GM23248 (cell line): ENCODE results near the gene SSBP2. TPM values are rescaled to one million over a fixed set of nuclear protein-coding genes. Genes with fewer than 3 reads are reported as not detected.

ENCODE experiments used
- DNase-seq: peaks from one replicate; pipeline ENCODE4 v3.0.0-alpha.2; 2015
- H2AFZ ChIP-seq: fragments of 200-600 bp; sonication (generic); 2 replicates; pipeline ENCODE4 v1.6.1; 2016; ENCODE audit warnings: antibody characterized with exemption
- H3F3A ChIP-seq: fragments of 200-600 bp; sonication (generic); 2 replicates; pipeline ENCODE4 v1.6.1; 2016; ENCODE audit warnings: mild to moderate bottlenecking, antibody characterized with exemption, mixed run types; ENCODE audit not compliant: insufficient read depth
- H3K27ac ChIP-seq: fragments of 200-600 bp; sonication (generic); 2 replicates; pipeline ENCODE4 v1.5.1; 2016; ENCODE audit warnings: mild to moderate bottlenecking
- H3K27me3 ChIP-seq: fragments of 200-600 bp; sonication (generic); replicated peaks from 2 replicates; pipeline ENCODE4 v1.6.1; 2016; ENCODE audit warnings: mild to moderate bottlenecking; ENCODE audit not compliant: insufficient read depth
- H3K36me3 ChIP-seq: fragments of 200-600 bp; sonication (generic); 2 replicates; pipeline ENCODE4 v1.6.1; 2016; ENCODE audit warnings: low read depth, mild to moderate bottlenecking
- H3K4me1 ChIP-seq: fragments of 200-600 bp; sonication (generic); 2 replicates; pipeline ENCODE4 v1.6.1; 2016; ENCODE audit warnings: mild to moderate bottlenecking; ENCODE audit not compliant: insufficient read depth
- H3K4me2 ChIP-seq: fragments of 200-600 bp; sonication (generic); one replicate; pipeline ENCODE4 v1.6.1; 2016; ENCODE audit warnings: mild to moderate bottlenecking; ENCODE audit not compliant: unreplicated experiment
- H3K4me3 ChIP-seq: fragments of 200-600 bp; sonication (generic); 2 replicates; pipeline ENCODE4 v1.5.1; 2016; ENCODE audit warnings: mild to moderate bottlenecking
- H3K79me2 ChIP-seq: fragments of 200-600 bp; sonication (generic); 2 replicates; pipeline ENCODE4 v1.6.1; 2016; ENCODE audit warnings: mild to moderate bottlenecking; ENCODE audit not compliant: insufficient read depth
- H3K9ac ChIP-seq: fragments of 200-600 bp; sonication (generic); 2 replicates; pipeline ENCODE4 v1.6.1; 2016; ENCODE audit warnings: mild to moderate bottlenecking
- H3K9me2 ChIP-seq: fragments of 200-600 bp; sonication (generic); 2 replicates; pipeline ENCODE4 v1.6.1; 2016; ENCODE audit warnings: mixed run types, mild to moderate bottlenecking, moderate library complexity; ENCODE audit not compliant: insufficient read depth
- H3K9me3 ChIP-seq: fragments of 200-600 bp; sonication (generic); one replicate; pipeline ENCODE4 v1.6.1; 2017; ENCODE audit warnings: low read depth
- H4K20me1 ChIP-seq: fragments of 200-600 bp; sonication (generic); 2 replicates; pipeline ENCODE4 v1.6.0; 2016; ENCODE audit not compliant: insufficient read depth
- EZH2 ChIP-seq: fragments of 200-600 bp; sonication (generic); IDR thresholded peaks from 2 replicates; pipeline ENCODE4 v1.6.1; 2018; ENCODE audit warnings: antibody characterized with exemption, mild to moderate bottlenecking; ENCODE audit not compliant: insufficient read depth, poor library complexity, severe bottlenecking
- EZH2phosphoT487 ChIP-seq: fragments of 200-600 bp; sonication (generic); IDR thresholded peaks from 2 replicates; pipeline ENCODE4 v1.6.1; 2018; ENCODE audit warnings: antibody characterized with exemption, moderate library complexity, mild to moderate bottlenecking, low read depth; ENCODE audit not compliant: insufficient read depth
- WGBS, 2 experiments: methylation state at CpG; one replicate each; pipeline ENCODE4 v1.1.6; 2015 to 2017; ENCODE audit warnings: low lambda C conversion rate in 2 of 2, low coverage in 1 of 2; ENCODE audit errors: missing lambda C conversion rate in 2 of 2; 5-methylcytosine and 5-hydroxymethylcytosine counted together
- in situ Hi-C: fragments of 300-500 bp; cut with MboI; formaldehyde crosslinking; loops from 2 replicates; pipeline ENCODE4 v1.15.0; 2020
- polyA plus RNA-seq: library from polyadenylated mRNA; unstranded; fragments of >200 nt; fragmentation: Nextera tagmentation; extraction: Ambion mirVana; gene quantifications from 2 replicates; pipeline ENCODE4 v1.2.1, GENCODE V29; 2016
- total RNA-seq: library from RNA; depleted of rRNA; stranded (reverse); fragments of >200 nt; shearing (Covaris generic); gene quantifications from 2 replicates; pipeline ENCODE4 v1.2.3, GENCODE V29; 2014

The SSBP2 gene
- total and polyA plus RNA-seq, 2 experiments from 2014 or later, result 25.5 to 40.0 TPM

DNA sequence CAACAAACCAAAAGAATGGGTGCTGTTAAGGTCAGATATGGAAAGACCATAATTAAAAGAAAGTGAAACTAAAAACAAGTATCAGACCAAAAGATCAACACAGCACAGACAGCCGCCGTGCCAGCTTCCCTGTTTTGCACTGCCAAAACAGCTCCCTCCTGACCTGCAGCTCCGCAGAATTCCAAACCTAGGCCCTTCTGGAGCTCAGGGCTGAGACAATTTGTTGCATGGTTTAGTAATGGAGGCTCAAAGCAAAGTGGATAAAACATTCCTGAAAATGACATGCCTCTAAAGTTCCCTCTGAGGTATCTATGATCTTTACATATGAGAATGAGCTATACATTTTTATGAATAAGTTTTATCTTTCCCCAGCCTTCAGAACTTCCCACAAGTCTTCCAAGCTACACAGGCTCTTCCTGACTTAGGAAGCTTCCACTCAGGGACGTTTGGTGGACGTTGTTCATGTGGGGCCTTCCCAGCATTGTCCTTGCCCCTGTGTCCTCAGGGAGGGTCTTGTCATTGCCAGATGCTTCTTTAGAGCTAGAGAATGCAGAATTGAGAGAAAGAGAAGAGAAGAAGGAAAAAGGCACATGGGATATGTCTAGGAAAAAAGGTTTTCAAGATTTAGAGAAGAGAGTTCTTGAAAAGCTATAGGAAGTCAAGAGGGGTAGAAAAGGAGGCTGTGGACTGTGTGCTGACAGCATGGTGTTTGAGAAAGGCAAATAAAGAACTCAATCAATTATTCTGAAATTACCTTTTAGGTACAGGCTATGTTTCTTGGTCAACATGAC, 28.4 kb upstream of the SSBP2 start:
- Histone ChIP-seq H3K9ac (peak overlapping the region; percentile 70), H2AFZ (peak overlapping the region; percentile 97), H4K20me1 (no peaks in the 10 kb centered on the region)

DNA sequence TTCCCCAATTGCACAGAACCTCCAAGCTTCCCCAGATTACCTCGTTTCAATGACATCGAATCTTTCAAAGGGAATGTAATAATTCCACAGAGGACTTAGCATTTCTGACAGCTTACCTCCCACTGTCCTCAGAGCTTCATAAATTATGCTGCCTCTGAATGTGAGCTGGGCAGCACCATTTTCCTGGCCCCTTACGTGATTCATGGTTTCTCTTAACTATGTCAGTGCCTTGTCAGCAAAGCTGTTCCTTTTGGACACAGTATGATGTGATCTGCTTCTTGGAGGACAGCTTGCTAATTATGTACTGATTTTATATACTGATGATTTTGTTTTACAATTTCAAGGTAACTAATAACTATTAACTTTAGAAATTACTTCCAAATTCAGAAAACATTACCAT, 27.7 kb upstream of the SSBP2 start:
- Histone ChIP-seq H3K27me3 (no peaks in the 10 kb centered on the region), H3F3A (peaks cover 19% of the 10 kb centered on the region), H4K20me1 (no peaks in the 10 kb centered on the region), H3K4me3 (peak overlapping the region; percentile 68), H3K36me3 (no peaks in the 10 kb centered on the region), H3K79me2 (no peaks in the 10 kb centered on the region), H3K9me2 (no peaks in the 10 kb centered on the region), H3K4me2 (peak overlapping the region; percentile 94), H3K9ac (peak overlapping the region; percentile 70), H2AFZ (peak overlapping the region; percentile 97), H3K4me1 (peaks cover 25% of the 10 kb centered on the region), H3K27ac (peak overlapping the region; percentile 68), H3K9me3 (no peaks in the 10 kb centered on the region)
- DNase-seq, result peak; percentile 71
- 0 to 2% methylated on average over 3 of the region's 3 CpGs for WGBS, 2 experiments
- no peak for TF ChIP-seq EZH2
- no peak for TF ChIP-seq EZH2phosphoT487
- in situ Hi-C loops, result no loop called here

More for the DNA sequence above, 28.4 kb upstream of the SSBP2 start:
- 3 to 10% methylated on average over 5 of the region's 5 CpGs for WGBS, 2 experiments
- H3K27me3 ChIP-seq, result no peaks in the 10 kb centered on the region
- no peaks in the 10 kb centered on the region for H3K79me2 ChIP-seq
- H3K4me2 ChIP-seq, result peak overlapping the region; percentile 94
- H3K4me1 ChIP-seq, result peaks cover 18% of the 10 kb centered on the region
- H3F3A ChIP-seq, result peaks cover 12% of the 10 kb centered on the region
- H3K27ac ChIP-seq, result peak overlapping the region; percentile 68
- in situ Hi-C loops, result no loop called here
- H3K9me3 ChIP-seq, result no peaks in the 10 kb centered on the region
- no peaks in the 10 kb centered on the region for H3K9me2 ChIP-seq
- TF ChIP-seq EZH2, result no peak
- TF ChIP-seq EZH2phosphoT487, result no peak
- peak; percentile 66 for DNase-seq
- no peaks in the 10 kb centered on the region for H3K36me3 ChIP-seq
- H3K4me3 ChIP-seq, result peak overlapping the region; percentile 68

DNA sequence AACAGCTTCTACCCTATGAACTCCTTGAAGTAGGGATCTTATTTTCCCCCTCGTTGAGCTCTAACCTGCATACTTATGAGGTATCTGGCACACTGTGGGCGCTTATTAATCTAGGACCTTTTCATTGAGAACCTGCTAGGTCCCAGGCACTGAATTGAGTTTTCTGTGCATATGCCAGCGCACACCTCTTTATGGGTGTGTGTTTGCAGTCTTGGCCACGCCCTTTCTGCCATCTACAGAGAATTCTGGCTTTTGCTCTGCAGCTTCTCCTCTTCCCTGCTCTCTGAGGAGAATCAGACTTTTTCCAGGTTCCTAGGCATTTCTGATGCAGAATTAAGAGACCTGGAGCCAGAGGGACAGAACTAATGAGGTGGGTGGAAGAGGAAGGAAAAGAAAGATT, 25.4 kb upstream of the SSBP2 start:
- DNase-seq, result no peak
- H2AFZ ChIP-seq, result no peak overlapping the region
- no peak overlapping the region for H3K27ac ChIP-seq
- H3K9me2 ChIP-seq, result no peaks in the 10 kb centered on the region
- H3K79me2 ChIP-seq, result no peaks in the 10 kb centered on the region
- no peaks in the 10 kb centered on the region for H3K36me3 ChIP-seq
- WGBS, 2 experiments, result 95% methylated on average over 4 of the region's 4 CpGs
- no peak overlapping the region for H3K4me2 ChIP-seq
- no peaks in the 10 kb centered on the region for H3K9me3 ChIP-seq
- no peaks in the 10 kb centered on the region for H3K27me3 ChIP-seq
- H3F3A ChIP-seq, result peaks cover 25% of the 10 kb centered on the region
- in situ Hi-C loops, result no loop called here
- H3K4me1 ChIP-seq, result peaks cover 30% of the 10 kb centered on the region
- no peaks in the 10 kb centered on the region for H4K20me1 ChIP-seq
- H3K9ac ChIP-seq, result no peak overlapping the region
- TF ChIP-seq EZH2phosphoT487 (no peak), EZH2 (no peak)
- no peak overlapping the region for H3K4me3 ChIP-seq

DNA sequence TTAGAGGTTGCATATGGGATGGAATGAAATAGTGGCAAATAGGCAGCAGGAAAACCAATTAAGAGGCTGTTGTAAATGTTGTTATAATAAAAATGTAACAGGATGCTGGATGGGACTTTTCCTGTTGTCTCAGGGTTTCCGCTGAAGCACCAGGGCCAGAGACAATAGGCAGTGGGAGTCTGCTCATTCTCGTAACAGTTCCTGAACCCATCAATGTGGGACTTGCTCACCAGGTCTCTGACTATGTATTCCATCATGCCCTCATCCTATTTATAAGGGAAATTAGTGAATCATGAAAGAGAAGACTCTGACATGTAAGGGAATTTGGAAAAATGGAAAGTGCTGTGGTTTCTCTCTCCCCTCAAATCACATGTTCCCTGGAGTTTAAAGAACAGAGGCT, 23.5 kb upstream of the SSBP2 start:
- no peak overlapping the region for H3K4me3 ChIP-seq
- DNase-seq, result peak; percentile 55
- 0 out of 2 replicates have a peak overlapping the region, but pooled peaks have one; percentile 71 for H2AFZ ChIP-seq
- no peaks in the 10 kb centered on the region for H3K79me2 ChIP-seq
- in situ Hi-C loops, result no loop called here
- no peaks in the 10 kb centered on the region for H3K36me3 ChIP-seq
- TF ChIP-seq EZH2 (no peak), EZH2phosphoT487 (no peak)
- no peaks in the 10 kb centered on the region for H4K20me1 ChIP-seq
- H3K4me2 ChIP-seq, result no peak overlapping the region
- H3K27ac ChIP-seq, result peak overlapping the region; percentile 42
- 54 to 58% methylated on average over 2 of the region's 2 CpGs for WGBS, 2 experiments
- no peaks in the 10 kb centered on the region for H3K9me2 ChIP-seq
- no peaks in the 10 kb centered on the region for H3K27me3 ChIP-seq
- peaks cover 31% of the 10 kb centered on the region for H3K4me1 ChIP-seq
- no peak overlapping the region for H3K9ac ChIP-seq
- peaks cover 31% of the 10 kb centered on the region for H3F3A ChIP-seq
- no peaks in the 10 kb centered on the region for H3K9me3 ChIP-seq
